ENCODE results near the gene RAB26.
"Not testable (repeated sequence)": the region's sequence is repeated elsewhere in the genome, so short reads cannot be mapped to it uniquely, and the experiment has no call there.

- TF ChIP-seq EZH2 (IDR thresholded peaks at IDR 0.05; ENCODE audit: insufficient read depth, poor library complexity, severe bottlenecking); EZH2phosphoT487 (IDR thresholded peaks at IDR 0.05; ENCODE audit: insufficient read depth, low read depth): not testable (repeated sequence)
These were observed 30.3 kb upstream of the RAB26 start for GRCh38 chr16:2117960-2118722.
